Epithelial cell of proximal tubule (primary cell): ENCODE data around the gene NDUFC1. TPM values are rescaled to one million over a fixed set of nuclear protein-coding genes. Genes with fewer than 3 reads are reported as not detected.

Source experiments
- DNase-seq: peaks from one replicate; pipeline ENCODE4 v3.0.0-alpha.2; 2011; ENCODE audit warnings: low read depth
- H3K4me3 ChIP-seq: 2 replicates; pipeline ENCODE4 v1.5.1; 2011; ENCODE audit warnings: low read depth, mild to moderate bottlenecking, low read length
- total RNA-seq: library from RNA; depleted of rRNA; stranded (reverse); fragments of >200 nt; gene quantifications from 2 replicates; pipeline ENCODE4 v1.2.3, GENCODE V29; 2015
- TF ChIP-seq, protein P1 (sequence below): conservative IDR thresholded peaks from 2 replicates; pipeline ENCODE4 v1.5.1; 2012; ENCODE audit warnings: low read depth, mild to moderate bottlenecking, low read length

Gene NDUFC1
- 57.6 and 60.9 TPM in 2 replicates for total RNA-seq

DNA sequence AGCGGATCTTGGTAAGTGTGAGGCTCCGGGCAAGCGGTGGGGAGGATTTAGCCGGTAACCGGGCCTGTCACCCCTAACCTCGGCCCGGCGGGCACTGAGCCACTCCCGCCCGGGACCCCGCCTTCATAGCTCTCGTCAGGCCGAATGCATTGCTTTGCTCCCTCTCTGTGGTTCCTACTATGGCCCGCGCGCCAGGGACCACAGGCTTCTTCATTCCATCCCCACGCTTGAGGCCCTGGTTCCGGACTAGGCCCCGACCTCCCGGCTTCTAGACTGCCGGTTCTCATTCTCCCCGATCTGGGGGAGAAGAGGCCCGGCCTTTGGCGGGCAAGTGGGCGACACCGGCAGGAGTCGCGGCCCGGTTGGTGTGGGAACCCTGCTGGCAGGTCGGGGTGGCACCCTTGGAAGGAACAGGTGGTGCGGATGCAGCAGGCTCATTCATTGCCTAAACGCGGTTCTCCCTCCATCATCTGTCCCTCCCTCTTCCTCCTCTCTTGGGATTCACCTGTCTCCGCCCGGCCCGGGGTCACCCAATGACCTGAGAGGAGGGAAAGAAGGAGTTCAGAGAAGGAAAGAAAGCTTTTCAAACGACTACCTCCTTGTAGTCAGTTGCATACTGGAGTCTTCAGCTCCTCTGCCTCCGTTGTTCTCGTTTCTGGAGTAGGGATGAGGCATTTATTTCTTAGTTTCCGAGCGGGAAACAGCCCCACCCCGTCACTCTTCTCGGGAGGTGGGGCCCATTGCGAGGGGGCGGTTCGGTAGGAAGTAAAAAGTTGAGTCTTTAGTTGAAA is at the start of gene NDUFC1:
Gene NDUFC1 (minus strand): TSS at position 657 of the 791 bp plus-strand sequence. CDS start 6,679 bp downstream, outside the sequence.
- H3K4me3 ChIP-seq: peak within 1 kb of the TSS; percentile 86
- TF ChIP-seq, protein P1, sequence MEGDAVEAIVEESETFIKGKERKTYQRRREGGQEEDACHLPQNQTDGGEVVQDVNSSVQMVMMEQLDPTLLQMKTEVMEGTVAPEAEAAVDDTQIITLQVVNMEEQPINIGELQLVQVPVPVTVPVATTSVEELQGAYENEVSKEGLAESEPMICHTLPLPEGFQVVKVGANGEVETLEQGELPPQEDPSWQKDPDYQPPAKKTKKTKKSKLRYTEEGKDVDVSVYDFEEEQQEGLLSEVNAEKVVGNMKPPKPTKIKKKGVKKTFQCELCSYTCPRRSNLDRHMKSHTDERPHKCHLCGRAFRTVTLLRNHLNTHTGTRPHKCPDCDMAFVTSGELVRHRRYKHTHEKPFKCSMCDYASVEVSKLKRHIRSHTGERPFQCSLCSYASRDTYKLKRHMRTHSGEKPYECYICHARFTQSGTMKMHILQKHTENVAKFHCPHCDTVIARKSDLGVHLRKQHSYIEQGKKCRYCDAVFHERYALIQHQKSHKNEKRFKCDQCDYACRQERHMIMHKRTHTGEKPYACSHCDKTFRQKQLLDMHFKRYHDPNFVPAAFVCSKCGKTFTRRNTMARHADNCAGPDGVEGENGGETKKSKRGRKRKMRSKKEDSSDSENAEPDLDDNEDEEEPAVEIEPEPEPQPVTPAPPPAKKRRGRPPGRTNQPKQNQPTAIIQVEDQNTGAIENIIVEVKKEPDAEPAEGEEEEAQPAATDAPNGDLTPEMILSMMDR: peak; percentile 21
- DNase-seq: no peak

- DNase-seq: no peak
- H3K4me3 ChIP-seq: no peak overlapping the region
- TF ChIP-seq, protein P1: no peak
Measured at GRCh38 chr4:139337612-139338011, 35.3 kb upstream of the NDUFC1 start.

- DNase-seq: no peak
- no peak overlapping the region for H3K4me3 ChIP-seq
Measured at GRCh38 chr4:139333046-139333445, 30.8 kb upstream of the NDUFC1 start.

DNA sequence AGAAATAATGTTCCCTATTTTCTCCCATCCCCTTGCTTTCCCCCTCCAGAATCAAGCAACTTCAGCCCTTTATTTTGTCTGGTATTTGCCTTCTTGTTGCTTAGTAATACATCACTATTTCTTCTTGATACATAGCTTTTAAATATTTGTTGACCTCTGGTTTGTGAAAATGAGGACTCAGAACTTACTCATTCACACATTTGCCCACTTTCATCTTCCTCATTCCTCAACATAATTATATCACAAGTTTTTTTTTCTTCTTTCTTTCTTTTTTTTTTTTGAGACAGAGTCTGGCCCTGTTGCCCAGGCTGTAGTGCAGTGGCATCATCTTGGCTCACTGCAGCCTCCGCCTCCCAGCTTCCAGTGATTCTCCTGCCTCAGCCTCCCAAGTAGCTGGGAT is 28.9 kb upstream of the NDUFC1 start:
- TF ChIP-seq, protein P1: no peak
- DNase-seq: no peak
- no peak overlapping the region for H3K4me3 ChIP-seq

More at GRCh38 chr4:139333046-139333445, 30.8 kb upstream of the NDUFC1 start:
- TF ChIP-seq, protein P1: no peak

DNA sequence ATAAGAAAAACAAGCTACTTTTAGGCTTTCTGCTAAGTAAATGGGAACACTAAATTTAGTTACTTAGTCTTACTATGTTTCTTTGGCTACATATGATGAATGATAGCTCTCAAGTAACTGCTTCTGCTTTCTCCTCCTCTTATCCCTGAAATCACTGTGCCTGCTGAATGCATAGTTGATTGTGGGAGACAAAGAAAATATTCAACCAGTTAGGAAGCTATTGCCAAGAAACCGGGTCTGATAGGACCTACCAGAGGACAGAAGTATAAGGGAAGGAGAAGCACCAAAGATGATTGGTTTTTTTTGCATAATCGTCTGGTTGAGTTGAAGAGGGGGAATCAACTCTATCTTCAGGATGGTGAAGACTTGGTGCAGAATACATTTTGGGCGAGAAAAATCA is 28.0 kb upstream of the NDUFC1 start:
- TF ChIP-seq, protein P1: no peak
- no peak overlapping the region for H3K4me3 ChIP-seq
- no peak for DNase-seq

GRCh38 chr4:139329665-139330200 is 27.5 kb upstream of the NDUFC1 start:
- TF ChIP-seq, protein P1: no peak
- H3K4me3 ChIP-seq: no peak overlapping the region
- DNase-seq: no peak
